Kidney epithelial cell (primary cell): Measurements from ENCODE around the gene UBE3B. TPM values are rescaled to one million over a fixed set of nuclear protein-coding genes. Genes with fewer than 3 reads are reported as not detected.
"Not testable (repeated sequence)": the region's sequence is repeated elsewhere in the genome, so short reads cannot be mapped to it uniquely, and the experiment has no call there.

ENCODE experiments used
- DNase-seq: peaks from one replicate; pipeline ENCODE4 v3.0.0-alpha.2; 2010; ENCODE audit warnings: low read depth
- H3K27me3 ChIP-seq: 2 replicates; pipeline ENCODE4 v1.6.0; 2011; ENCODE audit warnings: low read length; ENCODE audit not compliant: control insufficient read depth, insufficient read depth
- H3K36me3 ChIP-seq: 2 replicates; pipeline ENCODE4 v1.5.1; 2011; ENCODE audit warnings: low read length; ENCODE audit not compliant: control insufficient read depth, insufficient read depth
- H3K4me3 ChIP-seq: 2 replicates; pipeline ENCODE4 v1.5.1; 2011; ENCODE audit warnings: low read depth, mild to moderate bottlenecking, control low read depth, low read length
- total RNA-seq: library from RNA; depleted of rRNA; stranded (reverse); fragments of >200 nt; gene quantifications from 2 replicates; pipeline ENCODE4 v1.2.3, GENCODE V29; 2015
- TF ChIP-seq, protein P1 (sequence below): IDR thresholded peaks from 2 replicates; pipeline ENCODE4 v1.5.1; 2011; ENCODE audit warnings: mild to moderate bottlenecking, moderate library complexity, low read length, control low read depth, inconsistent platforms; ENCODE audit not compliant: insufficient read depth, poor library complexity, severe bottlenecking

The UBE3B gene, protein sequence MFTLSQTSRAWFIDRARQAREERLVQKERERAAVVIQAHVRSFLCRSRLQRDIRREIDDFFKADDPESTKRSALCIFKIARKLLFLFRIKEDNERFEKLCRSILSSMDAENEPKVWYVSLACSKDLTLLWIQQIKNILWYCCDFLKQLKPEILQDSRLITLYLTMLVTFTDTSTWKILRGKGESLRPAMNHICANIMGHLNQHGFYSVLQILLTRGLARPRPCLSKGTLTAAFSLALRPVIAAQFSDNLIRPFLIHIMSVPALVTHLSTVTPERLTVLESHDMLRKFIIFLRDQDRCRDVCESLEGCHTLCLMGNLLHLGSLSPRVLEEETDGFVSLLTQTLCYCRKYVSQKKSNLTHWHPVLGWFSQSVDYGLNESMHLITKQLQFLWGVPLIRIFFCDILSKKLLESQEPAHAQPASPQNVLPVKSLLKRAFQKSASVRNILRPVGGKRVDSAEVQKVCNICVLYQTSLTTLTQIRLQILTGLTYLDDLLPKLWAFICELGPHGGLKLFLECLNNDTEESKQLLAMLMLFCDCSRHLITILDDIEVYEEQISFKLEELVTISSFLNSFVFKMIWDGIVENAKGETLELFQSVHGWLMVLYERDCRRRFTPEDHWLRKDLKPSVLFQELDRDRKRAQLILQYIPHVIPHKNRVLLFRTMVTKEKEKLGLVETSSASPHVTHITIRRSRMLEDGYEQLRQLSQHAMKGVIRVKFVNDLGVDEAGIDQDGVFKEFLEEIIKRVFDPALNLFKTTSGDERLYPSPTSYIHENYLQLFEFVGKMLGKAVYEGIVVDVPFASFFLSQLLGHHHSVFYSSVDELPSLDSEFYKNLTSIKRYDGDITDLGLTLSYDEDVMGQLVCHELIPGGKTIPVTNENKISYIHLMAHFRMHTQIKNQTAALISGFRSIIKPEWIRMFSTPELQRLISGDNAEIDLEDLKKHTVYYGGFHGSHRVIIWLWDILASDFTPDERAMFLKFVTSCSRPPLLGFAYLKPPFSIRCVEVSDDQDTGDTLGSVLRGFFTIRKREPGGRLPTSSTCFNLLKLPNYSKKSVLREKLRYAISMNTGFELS
- total RNA-seq = 34.8 and 38.3 TPM in 2 replicates

DNA sequence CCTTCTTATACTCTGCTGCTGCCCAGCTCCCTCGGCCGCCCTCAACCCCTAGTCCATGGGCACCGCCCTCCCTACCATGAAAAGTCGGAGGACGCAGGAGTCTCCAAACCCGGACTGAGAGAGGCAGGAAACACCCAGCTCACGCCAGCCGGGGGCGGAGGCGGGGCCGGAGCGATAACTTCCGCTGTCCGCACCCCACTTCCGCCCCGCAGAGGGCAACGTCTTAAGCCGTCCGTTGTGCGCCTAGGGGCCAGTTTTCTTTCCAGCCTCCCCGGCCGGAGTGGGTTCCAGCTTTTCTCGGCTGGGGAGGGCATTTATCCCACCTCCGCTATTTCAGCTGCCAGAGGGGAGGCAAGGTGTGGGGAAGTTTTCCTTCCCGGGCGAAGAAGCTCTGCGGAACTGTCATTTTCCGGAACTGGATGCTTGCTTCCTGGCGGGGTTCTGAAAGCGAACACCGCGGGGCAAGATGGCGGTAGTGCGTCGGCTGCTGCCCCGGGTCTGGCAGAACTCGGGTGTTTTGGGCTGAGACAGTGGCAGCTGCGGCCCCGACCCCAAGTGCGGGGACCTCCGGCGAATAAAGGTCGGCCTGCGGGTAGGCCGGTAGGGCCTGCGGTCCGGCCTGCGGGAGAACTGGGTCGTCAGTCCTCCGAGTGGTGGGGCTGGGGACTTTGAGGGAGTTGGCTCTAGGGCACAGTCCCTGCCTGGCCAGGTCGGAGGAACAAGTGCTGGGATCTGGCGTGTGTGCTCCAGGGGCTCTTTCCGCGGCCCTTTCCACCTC is at the start of gene UBE3B, which contains the start of gene KCTD10:
Gene UBE3B, plus strand, starts transcription at position 450 of the 778 bp plus-strand sequence. CDS start 5,918 bp downstream, outside the sequence.
Gene KCTD10, minus strand, starts transcription at position 116 of the 778 bp plus-strand sequence. Its CDS starts 38 bp downstream, at position 78.
- no peaks in the 10 kb centered on the region for H3K36me3 ChIP-seq
- no peaks in the 10 kb centered on the region for H3K27me3 ChIP-seq
- DNase-seq = peak; percentile 52
- peak within 1 kb of the TSS; percentile 69 for H3K4me3 ChIP-seq
- TF ChIP-seq, protein P1, sequence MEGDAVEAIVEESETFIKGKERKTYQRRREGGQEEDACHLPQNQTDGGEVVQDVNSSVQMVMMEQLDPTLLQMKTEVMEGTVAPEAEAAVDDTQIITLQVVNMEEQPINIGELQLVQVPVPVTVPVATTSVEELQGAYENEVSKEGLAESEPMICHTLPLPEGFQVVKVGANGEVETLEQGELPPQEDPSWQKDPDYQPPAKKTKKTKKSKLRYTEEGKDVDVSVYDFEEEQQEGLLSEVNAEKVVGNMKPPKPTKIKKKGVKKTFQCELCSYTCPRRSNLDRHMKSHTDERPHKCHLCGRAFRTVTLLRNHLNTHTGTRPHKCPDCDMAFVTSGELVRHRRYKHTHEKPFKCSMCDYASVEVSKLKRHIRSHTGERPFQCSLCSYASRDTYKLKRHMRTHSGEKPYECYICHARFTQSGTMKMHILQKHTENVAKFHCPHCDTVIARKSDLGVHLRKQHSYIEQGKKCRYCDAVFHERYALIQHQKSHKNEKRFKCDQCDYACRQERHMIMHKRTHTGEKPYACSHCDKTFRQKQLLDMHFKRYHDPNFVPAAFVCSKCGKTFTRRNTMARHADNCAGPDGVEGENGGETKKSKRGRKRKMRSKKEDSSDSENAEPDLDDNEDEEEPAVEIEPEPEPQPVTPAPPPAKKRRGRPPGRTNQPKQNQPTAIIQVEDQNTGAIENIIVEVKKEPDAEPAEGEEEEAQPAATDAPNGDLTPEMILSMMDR = no peak

GRCh38 chr12:109428037-109428629 is 49.3 kb upstream of the UBE3B start:
- Histone ChIP-seq H3K4me3 (no peak overlapping the region), H3K36me3 (no peaks in the 10 kb centered on the region), H3K27me3 (peaks cover 4% of the 10 kb centered on the region)
- TF ChIP-seq, protein P1 = peak; percentile 99
- peak; percentile 26 for DNase-seq

GRCh38 chr12:109428804-109429203 is 48.6 kb upstream of the UBE3B start:
- not testable (repeated sequence) for DNase-seq, H3K27me3 ChIP-seq, H3K4me3 ChIP-seq, H3K36me3 ChIP-seq

- Histone ChIP-seq H3K27me3 (peaks cover 4% of the 10 kb centered on the region), H3K4me3 (no peak overlapping the region), H3K36me3 (no peaks in the 10 kb centered on the region)
- no peak for DNase-seq
- TF ChIP-seq, protein P1 = no peak
Measured at GRCh38 chr12:109430244-109430643, 47.2 kb upstream of the UBE3B start.

- H3K4me3 ChIP-seq = no peak overlapping the region
- H3K36me3 ChIP-seq = no peaks in the 10 kb centered on the region
- TF ChIP-seq, protein P1 = no peak
- no peak for DNase-seq
- H3K27me3 ChIP-seq = no peaks in the 10 kb centered on the region
Measured at GRCh38 chr12:109432431-109432830, 45.0 kb upstream of the UBE3B start.
